Measurements from ENCODE around the gene CCDC146.

Gene CCDC146

GRCh38 chr7:77232467-77232866 lies 110.1 kb downstream of the CCDC146 start:
- Histone ChIP-seq H3K27ac (ENCODE audit: insufficient read depth in 1 of 2, low read depth in 1 of 2, low read length in 2 of 2, poor library complexity in 1 of 2, severe bottlenecking in 2 of 2) (no peak overlapping the region), H3K36me3 (ENCODE audit: control insufficient read depth in 4 of 4, insufficient read depth in 4 of 4, low read length in 3 of 4) (peaks cover 0 to 5% (median 1%) of the 10 kb centered on the region in 4 experiments), H3K9me3 (ENCODE audit: control extremely low read depth in 1 of 5, control insufficient read depth in 4 of 5, insufficient read depth in 2 of 5, low read depth in 1 of 5, low read length in 4 of 5) (peaks cover 0 to 16% (median 0%) of the 10 kb centered on the region in 5 experiments), H3K27me3 (replicated peaks in 2 of 5; ENCODE audit: control insufficient read depth in 4 of 5, insufficient read depth in 5 of 5, low read length in 4 of 5) (no peaks in the 10 kb centered on the region), H3K4me3 (ENCODE audit: control insufficient read depth in 1 of 7, extremely low read depth in 1 of 7, insufficient read depth in 4 of 7, low read depth in 2 of 7, low read length in 6 of 7) (no peak overlapping the region), H3K4me1 (ENCODE audit: control extremely low read depth in 1 of 4, control insufficient read depth in 4 of 4, insufficient read depth in 4 of 4, low read length in 3 of 4) (peaks cover 0 to 3% (median 0%) of the 10 kb centered on the region in 4 experiments)
- ChIA-PET POLR2A (no interaction called here), CTCF (no interaction called here)
- 100% methylated on average over 2 of the region's 2 CpGs for WGBS (ENCODE audit: insufficient coverage)
- no peak for DNase-seq

GRCh38 chr7:77235276-77235675 lies 112.9 kb downstream of the CCDC146 start:
- 96% methylated on average over 2 of the region's 2 CpGs for WGBS (ENCODE audit: insufficient coverage)
- POLR2A ChIA-PET, result no interaction called here
- DNase-seq, result no peak
- Histone ChIP-seq H3K27me3 (replicated peaks in 2 of 5; ENCODE audit: control insufficient read depth in 4 of 5, insufficient read depth in 5 of 5, low read length in 4 of 5) (no peaks in the 10 kb centered on the region), H3K4me1 (ENCODE audit: control extremely low read depth in 1 of 4, control insufficient read depth in 4 of 4, insufficient read depth in 4 of 4, low read length in 3 of 4) (peaks cover 2 to 31% (median 6%) of the 10 kb centered on the region in 4 experiments), H3K36me3 (ENCODE audit: control insufficient read depth in 4 of 4, insufficient read depth in 4 of 4, low read length in 3 of 4) (peaks cover 0 to 7% (median 1%) of the 10 kb centered on the region in 4 experiments), H3K9me3 (ENCODE audit: control extremely low read depth in 1 of 5, control insufficient read depth in 4 of 5, insufficient read depth in 2 of 5, low read depth in 1 of 5, low read length in 4 of 5) (peaks cover 0 to 10% (median 0%) of the 10 kb centered on the region in 5 experiments), H3K27ac (ENCODE audit: insufficient read depth in 1 of 2, low read depth in 1 of 2, low read length in 2 of 2, poor library complexity in 1 of 2, severe bottlenecking in 2 of 2) (no peak overlapping the region), H3K4me3 (ENCODE audit: control insufficient read depth in 1 of 7, extremely low read depth in 1 of 7, insufficient read depth in 4 of 7, low read depth in 2 of 7, low read length in 6 of 7) (no peak overlapping the region)
- CTCF ChIA-PET, result interaction anchor here (1.0 kb wide), 1 partner anchor 8 kb away, joined by 3 read pairs; no protein-coding TSS in a partner anchor

DNA sequence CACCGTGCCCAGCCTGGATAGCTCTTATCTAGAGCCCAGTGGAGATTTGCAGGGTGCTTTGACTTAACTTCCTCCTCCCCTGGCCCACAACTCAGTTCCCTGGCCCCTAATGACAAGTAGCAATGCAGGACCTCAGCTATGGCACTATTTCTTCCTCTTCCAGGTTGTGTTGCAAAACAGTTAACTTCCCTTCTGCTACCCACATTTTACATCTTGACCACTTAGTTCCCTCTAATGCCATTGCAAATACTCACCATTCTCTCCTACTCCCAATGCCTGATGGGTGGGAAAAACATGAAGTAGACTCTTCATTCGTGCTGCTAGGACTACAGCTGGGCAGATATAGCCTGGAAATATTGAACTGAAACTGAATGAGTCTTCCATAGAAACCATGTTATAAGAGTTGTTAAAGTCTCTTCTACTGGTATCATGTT lies 116.3 kb downstream of the CCDC146 start:
- H3K27me3 ChIP-seq (replicated peaks in 2 of 5; ENCODE audit: control insufficient read depth in 4 of 5, insufficient read depth in 5 of 5, low read length in 4 of 5), result no peaks in the 10 kb centered on the region
- POLR2A ChIA-PET, result no interaction called here
- WGBS (ENCODE audit: insufficient coverage), result 89% methylated on average over 1 of the region's 2 CpGs

GRCh38 chr7:77239471-77239870 lies 117.1 kb downstream of the CCDC146 start:
- Histone ChIP-seq H3K36me3 (ENCODE audit: control insufficient read depth in 4 of 4, insufficient read depth in 4 of 4, low read length in 3 of 4) (peaks cover 0 to 7% (median 4%) of the 10 kb centered on the region in 4 experiments), H3K4me1 (ENCODE audit: control extremely low read depth in 1 of 4, control insufficient read depth in 4 of 4, insufficient read depth in 4 of 4, low read length in 3 of 4) (peaks cover 2 to 43% (median 6%) of the 10 kb centered on the region in 4 experiments), H3K9me3 (ENCODE audit: control extremely low read depth in 1 of 5, control insufficient read depth in 4 of 5, insufficient read depth in 2 of 5, low read depth in 1 of 5, low read length in 4 of 5) (no peaks in the 10 kb centered on the region), H3K4me3 (ENCODE audit: control insufficient read depth in 1 of 7, extremely low read depth in 1 of 7, insufficient read depth in 4 of 7, low read depth in 2 of 7, low read length in 6 of 7) (no peak overlapping the region), H3K27me3 (replicated peaks in 2 of 5; ENCODE audit: control insufficient read depth in 4 of 5, insufficient read depth in 5 of 5, low read length in 4 of 5) (no peaks in the 10 kb centered on the region), H3K27ac (ENCODE audit: insufficient read depth in 1 of 2, low read depth in 1 of 2, low read length in 2 of 2, poor library complexity in 1 of 2, severe bottlenecking in 2 of 2) (no peak overlapping the region)
- WGBS (ENCODE audit: insufficient coverage), result 71% methylated on average over 1 of the region's 3 CpGs
- ChIA-PET POLR2A (no interaction called here), CTCF (interaction anchor here (0.9 to 3.2 kb wide), 4 partner anchors 8 to 30 kb away, joined by 3 to 19 read pairs (median 4); no protein-coding TSS in a partner anchor)
- peak in 2 of 3 donors; percentile 23 to 39 for DNase-seq

More for the DNA sequence above, 116.3 kb downstream of the CCDC146 start:
- Histone ChIP-seq H3K36me3 (ENCODE audit: control insufficient read depth in 4 of 4, insufficient read depth in 4 of 4, low read length in 3 of 4) (peaks cover 0 to 7% (median 4%) of the 10 kb centered on the region in 4 experiments), H3K27ac (ENCODE audit: insufficient read depth in 1 of 2, low read depth in 1 of 2, low read length in 2 of 2, poor library complexity in 1 of 2, severe bottlenecking in 2 of 2) (no peak overlapping the region), H3K4me1 (ENCODE audit: control extremely low read depth in 1 of 4, control insufficient read depth in 4 of 4, insufficient read depth in 4 of 4, low read length in 3 of 4) (peaks cover 2 to 43% (median 6%) of the 10 kb centered on the region in 4 experiments), H3K4me3 (ENCODE audit: control insufficient read depth in 1 of 7, extremely low read depth in 1 of 7, insufficient read depth in 4 of 7, low read depth in 2 of 7, low read length in 6 of 7) (no peak overlapping the region), H3K9me3 (ENCODE audit: control extremely low read depth in 1 of 5, control insufficient read depth in 4 of 5, insufficient read depth in 2 of 5, low read depth in 1 of 5, low read length in 4 of 5) (no peaks in the 10 kb centered on the region)
- peak in 2 of 3 donors; percentile 33 to 34 for DNase-seq
- CTCF ChIA-PET, result interaction anchor here (0.9 to 3.2 kb wide), 2 partner anchors 8 to 13 kb away, joined by 4 to 19 read pairs; no protein-coding TSS in a partner anchor

DNA sequence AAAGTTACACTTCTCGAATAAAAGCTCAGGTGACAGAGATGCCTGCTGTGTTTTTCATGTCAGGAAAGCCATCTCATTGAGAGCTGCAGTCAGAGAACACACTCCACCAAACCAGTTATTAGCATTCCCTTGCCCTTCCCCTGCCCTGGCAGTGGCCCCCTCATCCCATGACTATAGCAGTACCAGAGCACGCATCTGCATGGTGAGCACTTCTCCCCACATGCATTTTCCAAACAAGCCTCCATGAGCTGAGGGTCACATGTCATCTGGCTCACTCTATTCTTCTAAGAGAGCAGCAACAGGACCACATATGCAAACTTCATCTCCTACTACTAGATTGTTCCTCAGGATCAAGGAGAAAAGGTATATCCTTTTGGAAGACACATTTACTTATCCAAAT lies 119.7 kb downstream of the CCDC146 start:
- POLR2A ChIA-PET, result no interaction called here
- peaks cover 2 to 44% (median 6%) of the 10 kb centered on the region in 4 experiments for H3K4me1 ChIP-seq (ENCODE audit: control extremely low read depth in 1 of 4, control insufficient read depth in 4 of 4, insufficient read depth in 4 of 4, low read length in 3 of 4)

DNA sequence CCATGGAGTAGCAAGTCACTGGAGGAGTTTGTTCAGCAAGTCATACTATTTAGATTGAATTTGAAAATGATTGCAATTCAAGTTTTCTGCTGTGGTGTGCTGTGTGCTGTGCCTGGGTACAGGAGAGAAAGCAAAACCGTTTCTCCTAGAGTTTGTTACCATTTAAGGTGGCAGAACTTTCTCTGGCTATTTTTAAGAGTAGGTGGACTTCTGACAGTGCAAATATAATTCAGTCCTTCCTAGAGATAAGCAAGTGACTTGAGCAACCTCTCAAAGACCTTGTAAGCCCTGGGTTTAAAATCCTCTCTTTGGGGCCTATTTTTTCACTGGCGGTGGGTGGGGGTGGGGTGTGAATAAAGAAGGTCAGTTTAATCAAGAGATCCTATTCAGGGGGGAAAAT lies 120.1 kb downstream of the CCDC146 start:
- Histone ChIP-seq H3K9me3 (ENCODE audit: control extremely low read depth in 1 of 5, control insufficient read depth in 4 of 5, insufficient read depth in 2 of 5, low read depth in 1 of 5, low read length in 4 of 5) (no peaks in the 10 kb centered on the region), H3K27ac (ENCODE audit: insufficient read depth in 1 of 2, low read depth in 1 of 2, low read length in 2 of 2, poor library complexity in 1 of 2, severe bottlenecking in 2 of 2) (no peak overlapping the region), H3K36me3 (ENCODE audit: control insufficient read depth in 4 of 4, insufficient read depth in 4 of 4, low read length in 3 of 4) (peaks cover 0 to 6% (median under 1%) of the 10 kb centered on the region in 4 experiments), H3K4me3 (ENCODE audit: control insufficient read depth in 1 of 7, extremely low read depth in 1 of 7, insufficient read depth in 4 of 7, low read depth in 2 of 7, low read length in 6 of 7) (no peak overlapping the region), H3K27me3 (replicated peaks in 2 of 5; ENCODE audit: control insufficient read depth in 4 of 5, insufficient read depth in 5 of 5, low read length in 4 of 5) (no peaks in the 10 kb centered on the region), H3K4me1 (ENCODE audit: control extremely low read depth in 1 of 4, control insufficient read depth in 4 of 4, insufficient read depth in 4 of 4, low read length in 3 of 4) (peaks cover 2 to 41% (median 6%) of the 10 kb centered on the region in 4 experiments)
- DNase-seq, result no peak
- 100% methylated on average over 2 of the region's 2 CpGs for WGBS (ENCODE audit: insufficient coverage)
- ChIA-PET POLR2A (no interaction called here), CTCF (interaction anchor here (0.9 to 1.7 kb wide), 3 partner anchors 8 to 120 kb away, joined by 3 to 5 read pairs (median 3); partner anchors contain the start of gene CCDC146)

More for the DNA sequence above, 119.7 kb downstream of the CCDC146 start:
- CTCF ChIA-PET, result interaction anchor here (1.5 kb wide), 1 partner anchor 8 kb away, joined by 3 read pairs; no protein-coding TSS in a partner anchor
- 100% methylated on average over 2 of the region's 2 CpGs for WGBS (ENCODE audit: insufficient coverage)
- H3K27me3 ChIP-seq (replicated peaks in 2 of 5; ENCODE audit: control insufficient read depth in 4 of 5, insufficient read depth in 5 of 5, low read length in 4 of 5), result no peaks in the 10 kb centered on the region
- no peak overlapping the region for H3K4me3 ChIP-seq (ENCODE audit: control insufficient read depth in 1 of 7, extremely low read depth in 1 of 7, insufficient read depth in 4 of 7, low read depth in 2 of 7, low read length in 6 of 7)
- H3K27ac ChIP-seq (ENCODE audit: insufficient read depth in 1 of 2, low read depth in 1 of 2, low read length in 2 of 2, poor library complexity in 1 of 2, severe bottlenecking in 2 of 2), result no peak overlapping the region
- no peaks in the 10 kb centered on the region for H3K9me3 ChIP-seq (ENCODE audit: control extremely low read depth in 1 of 5, control insufficient read depth in 4 of 5, insufficient read depth in 2 of 5, low read depth in 1 of 5, low read length in 4 of 5)
- DNase-seq, result no peak
- peaks cover 0 to 7% (median 3%) of the 10 kb centered on the region in 4 experiments for H3K36me3 ChIP-seq (ENCODE audit: control insufficient read depth in 4 of 4, insufficient read depth in 4 of 4, low read length in 3 of 4)

- CTCF ChIA-PET, result interaction anchor here (1.1 to 1.7 kb wide), 4 partner anchors 10 to 120 kb away, joined by 3 to 5 read pairs (median 3); no protein-coding TSS in a partner anchor
- WGBS (ENCODE audit: insufficient coverage), result 100% methylated on average over 2 of the region's 6 CpGs
Measured at GRCh38 chr7:77244222-77244934, 122.0 kb downstream of the CCDC146 start.

More at GRCh38 chr7:77244222-77244934, 122.0 kb downstream of the CCDC146 start:
- Histone ChIP-seq H3K36me3 (ENCODE audit: control insufficient read depth in 4 of 4, insufficient read depth in 4 of 4, low read length in 3 of 4) (peaks cover 0 to 6% (median 0%) of the 10 kb centered on the region in 4 experiments), H3K4me1 (ENCODE audit: control extremely low read depth in 1 of 4, control insufficient read depth in 4 of 4, insufficient read depth in 4 of 4, low read length in 3 of 4) (peaks cover under 1 to 24% (median 3%) of the 10 kb centered on the region in 4 experiments), H3K27me3 (replicated peaks in 2 of 5; ENCODE audit: control insufficient read depth in 4 of 5, insufficient read depth in 5 of 5, low read length in 4 of 5) (no peaks in the 10 kb centered on the region), H3K9me3 (ENCODE audit: control extremely low read depth in 1 of 5, control insufficient read depth in 4 of 5, insufficient read depth in 2 of 5, low read depth in 1 of 5, low read length in 4 of 5) (no peaks in the 10 kb centered on the region), H3K27ac (ENCODE audit: insufficient read depth in 1 of 2, low read depth in 1 of 2, low read length in 2 of 2, poor library complexity in 1 of 2, severe bottlenecking in 2 of 2) (no peak overlapping the region), H3K4me3 (ENCODE audit: control insufficient read depth in 1 of 7, extremely low read depth in 1 of 7, insufficient read depth in 4 of 7, low read depth in 2 of 7, low read length in 6 of 7) (no peak overlapping the region)
- DNase-seq, result no peak
- POLR2A ChIA-PET, result no interaction called here
